GM23338 (cell line): Measurements from ENCODE around the gene PCDHA7.
A peak's percentile ranks its signal among the peaks of the same experiment; 100 is the strongest.

ENCODE experiments used
- POLR2AphosphoS5 ChIP-seq: IDR thresholded peaks from 2 replicates; pipeline ENCODE4 v1.6.1; 2016; ENCODE audit warnings: antibody characterized with exemption, low read depth
- TF ChIP-seq, protein P1 (sequence below), 2 experiments: fragments of 200-600 bp in 1 of 2; sonication (generic) in 1 of 2; conservative IDR thresholded peaks; 2 replicates each; pipeline versions ENCODE4 v1.5.1 to v1.6.1; 2016 to 2017; ENCODE audit warnings: antibody characterized with exemption in 2 of 2, low read depth in 2 of 2, mild to moderate bottlenecking in 2 of 2, moderate library complexity in 1 of 2

- TF ChIP-seq, protein P1, sequence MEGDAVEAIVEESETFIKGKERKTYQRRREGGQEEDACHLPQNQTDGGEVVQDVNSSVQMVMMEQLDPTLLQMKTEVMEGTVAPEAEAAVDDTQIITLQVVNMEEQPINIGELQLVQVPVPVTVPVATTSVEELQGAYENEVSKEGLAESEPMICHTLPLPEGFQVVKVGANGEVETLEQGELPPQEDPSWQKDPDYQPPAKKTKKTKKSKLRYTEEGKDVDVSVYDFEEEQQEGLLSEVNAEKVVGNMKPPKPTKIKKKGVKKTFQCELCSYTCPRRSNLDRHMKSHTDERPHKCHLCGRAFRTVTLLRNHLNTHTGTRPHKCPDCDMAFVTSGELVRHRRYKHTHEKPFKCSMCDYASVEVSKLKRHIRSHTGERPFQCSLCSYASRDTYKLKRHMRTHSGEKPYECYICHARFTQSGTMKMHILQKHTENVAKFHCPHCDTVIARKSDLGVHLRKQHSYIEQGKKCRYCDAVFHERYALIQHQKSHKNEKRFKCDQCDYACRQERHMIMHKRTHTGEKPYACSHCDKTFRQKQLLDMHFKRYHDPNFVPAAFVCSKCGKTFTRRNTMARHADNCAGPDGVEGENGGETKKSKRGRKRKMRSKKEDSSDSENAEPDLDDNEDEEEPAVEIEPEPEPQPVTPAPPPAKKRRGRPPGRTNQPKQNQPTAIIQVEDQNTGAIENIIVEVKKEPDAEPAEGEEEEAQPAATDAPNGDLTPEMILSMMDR (conservative IDR thresholded peaks at IDR 0.05; ENCODE audit: low read depth in 2 of 2), result peak; percentile 38 to 45
- TF ChIP-seq POLR2AphosphoS5, result no peak
Measured at GRCh38 chr5:140828362-140828737, 5.7 kb upstream of the PCDHA7 start.
